Cardiac fibroblast (primary cell): ENCODE measurements around the gene FIS1.
"Not testable (repeated sequence)": the region's sequence is repeated elsewhere in the genome, so short reads cannot be mapped to it uniquely, and the experiment has no call there.

ENCODE experiments used
- DNase-seq, 2 donors: peaks; one replicate each; pipeline versions ENCODE4 v3.0.0 to v3.0.0-alpha.2; 2010; ENCODE audit warnings: low read depth in 2 of 2
- H3K4me3 ChIP-seq, 2 donors: replicated peaks in 1 of 2; 1 replicate in 1 of 2; 2 replicates in 1 of 2; pipeline ENCODE4 v1.5.1; 2011; ENCODE audit warnings: low read depth in 2 of 2, low read length in 2 of 2, mild to moderate bottlenecking in 2 of 2, moderate library complexity in 1 of 2
- TF ChIP-seq, protein P1 (sequence below): IDR thresholded peaks from one replicate; pipeline ENCODE4 v1.5.1; 2011; ENCODE audit warnings: low read depth, mild to moderate bottlenecking, low read length, inconsistent platforms

FIS1 gene

DNA sequence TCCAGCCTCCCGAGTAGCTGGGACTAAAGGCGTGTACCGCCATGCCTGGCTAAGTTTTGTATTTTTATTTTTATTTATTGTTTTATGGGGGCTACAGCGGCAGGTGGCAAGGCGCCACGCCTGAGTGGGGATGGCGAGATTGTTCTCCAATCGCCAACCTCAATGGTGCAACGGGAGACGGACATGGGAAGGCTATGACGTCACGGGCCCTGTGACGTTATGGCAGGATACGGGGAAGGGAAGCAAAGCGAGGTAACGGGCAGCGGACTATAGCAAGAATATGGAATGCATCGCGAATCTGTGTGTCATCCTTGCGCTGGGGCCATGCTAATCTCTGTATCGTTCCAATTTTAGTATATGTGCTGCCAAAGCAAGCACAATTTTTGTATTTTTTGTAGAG is 24.8 kb upstream of the FIS1 start:
- H3K4me3 ChIP-seq = no peak overlapping the region
- DNase-seq = no peak
- TF ChIP-seq, protein P1, sequence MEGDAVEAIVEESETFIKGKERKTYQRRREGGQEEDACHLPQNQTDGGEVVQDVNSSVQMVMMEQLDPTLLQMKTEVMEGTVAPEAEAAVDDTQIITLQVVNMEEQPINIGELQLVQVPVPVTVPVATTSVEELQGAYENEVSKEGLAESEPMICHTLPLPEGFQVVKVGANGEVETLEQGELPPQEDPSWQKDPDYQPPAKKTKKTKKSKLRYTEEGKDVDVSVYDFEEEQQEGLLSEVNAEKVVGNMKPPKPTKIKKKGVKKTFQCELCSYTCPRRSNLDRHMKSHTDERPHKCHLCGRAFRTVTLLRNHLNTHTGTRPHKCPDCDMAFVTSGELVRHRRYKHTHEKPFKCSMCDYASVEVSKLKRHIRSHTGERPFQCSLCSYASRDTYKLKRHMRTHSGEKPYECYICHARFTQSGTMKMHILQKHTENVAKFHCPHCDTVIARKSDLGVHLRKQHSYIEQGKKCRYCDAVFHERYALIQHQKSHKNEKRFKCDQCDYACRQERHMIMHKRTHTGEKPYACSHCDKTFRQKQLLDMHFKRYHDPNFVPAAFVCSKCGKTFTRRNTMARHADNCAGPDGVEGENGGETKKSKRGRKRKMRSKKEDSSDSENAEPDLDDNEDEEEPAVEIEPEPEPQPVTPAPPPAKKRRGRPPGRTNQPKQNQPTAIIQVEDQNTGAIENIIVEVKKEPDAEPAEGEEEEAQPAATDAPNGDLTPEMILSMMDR = no peak

DNA sequence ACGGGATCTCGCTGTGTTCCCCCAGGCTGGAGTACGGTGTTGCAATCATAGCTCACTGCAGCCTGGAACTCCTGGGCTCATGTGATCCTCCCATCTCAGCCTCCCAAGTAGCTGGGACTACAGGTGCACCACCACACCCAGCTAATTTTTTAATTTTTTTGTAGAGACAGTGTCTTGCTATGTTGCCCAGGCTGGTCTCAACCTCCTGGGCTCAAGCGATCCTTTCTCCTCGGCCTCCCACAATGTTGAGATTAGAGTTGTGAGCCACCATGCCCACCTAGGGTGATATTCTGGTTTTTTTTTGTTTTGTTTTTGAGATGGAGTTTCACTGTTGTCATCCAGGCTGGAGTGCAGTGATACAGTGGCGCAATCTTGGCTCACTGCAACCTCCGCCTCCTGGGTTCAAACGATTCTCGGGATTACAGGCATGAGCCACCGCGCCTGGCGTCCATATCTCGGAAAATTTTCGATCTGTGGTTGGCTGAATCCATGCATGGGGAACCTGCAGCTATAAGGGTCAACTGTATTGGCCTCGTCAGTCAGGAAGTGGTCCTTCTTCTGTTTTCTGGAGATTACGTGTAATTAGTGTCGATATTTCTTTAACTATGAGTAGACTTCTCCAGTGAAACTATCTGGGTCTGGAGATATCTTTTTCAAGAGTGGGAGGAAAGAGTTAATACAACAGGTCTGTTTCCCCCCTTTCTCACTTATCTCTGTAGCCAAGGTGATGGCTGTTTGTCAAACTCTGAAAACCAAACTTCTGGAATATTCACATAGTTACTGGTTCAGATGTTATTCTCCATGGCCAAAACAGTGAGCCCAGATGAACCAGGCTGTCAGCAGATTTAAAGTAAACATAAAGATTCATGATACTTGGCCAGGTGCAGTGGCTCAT is 21.0 kb upstream of the FIS1 start:
- TF ChIP-seq, protein P1 = no peak
- no peak overlapping the region for H3K4me3 ChIP-seq
- DNase-seq = no peak

DNA sequence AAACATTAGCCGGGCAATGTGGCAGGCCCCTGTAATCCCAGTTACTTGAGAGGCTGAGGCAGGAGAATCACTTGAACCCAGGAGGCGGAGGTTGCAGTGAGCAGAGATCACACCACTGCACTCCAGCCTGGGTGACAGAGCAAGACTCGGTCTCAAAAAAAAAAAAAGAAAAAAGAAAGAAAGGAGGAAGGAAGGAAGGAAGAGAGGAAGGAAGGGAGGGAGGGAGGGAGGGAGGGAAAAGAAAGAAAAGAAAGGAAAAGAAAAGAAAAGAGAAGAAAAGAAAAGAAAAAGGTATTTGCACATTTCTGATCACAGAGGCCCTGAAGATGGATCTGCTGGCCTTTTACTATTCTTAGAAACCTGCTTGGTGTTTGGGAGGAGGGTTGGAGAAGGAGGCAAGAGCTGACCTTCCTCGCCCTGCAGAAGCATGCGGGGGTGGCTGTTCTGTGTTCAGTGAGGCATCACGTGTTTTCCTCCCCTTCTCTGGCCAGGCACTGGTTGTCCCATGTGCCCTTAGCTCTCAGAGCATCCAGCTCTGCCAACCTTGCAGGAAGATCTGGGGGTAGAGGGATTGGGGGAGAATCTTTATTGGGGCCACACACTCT is 19.3 kb upstream of the FIS1 start:
- not testable (repeated sequence) for H3K4me3 ChIP-seq
- DNase-seq = peak in 1 of 2 donors; percentile 53

DNA sequence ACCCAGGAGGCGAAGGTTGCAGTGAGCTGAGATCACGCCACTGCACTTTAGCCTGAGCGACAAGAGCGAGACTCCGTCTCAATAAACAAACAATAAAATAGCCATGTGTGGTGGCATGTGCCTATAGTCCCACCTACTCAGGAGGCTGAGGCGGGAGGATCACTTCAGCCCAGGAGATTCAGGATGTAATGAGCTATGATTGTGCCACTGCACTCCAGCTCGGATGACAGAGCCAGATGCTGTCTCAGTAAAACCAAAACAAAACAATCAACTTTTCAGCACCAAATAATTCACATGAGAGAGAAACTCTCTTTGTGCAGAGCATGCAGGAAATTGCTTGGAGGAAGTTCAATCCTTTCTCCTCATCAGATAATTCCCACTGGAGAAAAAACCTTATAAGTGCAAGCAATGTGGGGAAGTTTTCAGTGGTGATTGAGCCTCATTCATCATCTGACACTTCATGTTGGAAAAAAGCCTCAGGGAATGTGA is 13.4 kb upstream of the FIS1 start:
- TF ChIP-seq, protein P1 = no peak
- DNase-seq = no peak
- no peak overlapping the region for H3K4me3 ChIP-seq

DNA sequence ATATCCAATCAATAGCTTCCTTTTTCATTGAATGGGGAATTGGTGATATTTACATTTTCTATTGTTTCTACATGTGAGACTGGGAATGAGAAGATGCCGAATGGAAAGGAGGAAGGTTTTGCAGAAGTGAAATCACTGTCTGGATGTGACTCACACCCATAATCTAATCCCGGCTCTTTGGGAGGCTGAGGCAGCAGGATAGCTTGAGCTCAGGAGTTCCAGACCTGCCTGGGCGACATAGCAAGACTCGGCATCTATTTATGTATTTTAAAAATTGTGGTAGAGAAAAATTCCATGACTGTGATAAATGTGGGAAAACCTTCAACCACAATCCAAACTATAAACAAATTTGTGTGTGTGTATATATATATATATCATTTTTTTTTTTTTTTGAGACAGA is 10.9 kb upstream of the FIS1 start:
- TF ChIP-seq, protein P1 = no peak
- no peak for DNase-seq
- no peak overlapping the region for H3K4me3 ChIP-seq

DNA sequence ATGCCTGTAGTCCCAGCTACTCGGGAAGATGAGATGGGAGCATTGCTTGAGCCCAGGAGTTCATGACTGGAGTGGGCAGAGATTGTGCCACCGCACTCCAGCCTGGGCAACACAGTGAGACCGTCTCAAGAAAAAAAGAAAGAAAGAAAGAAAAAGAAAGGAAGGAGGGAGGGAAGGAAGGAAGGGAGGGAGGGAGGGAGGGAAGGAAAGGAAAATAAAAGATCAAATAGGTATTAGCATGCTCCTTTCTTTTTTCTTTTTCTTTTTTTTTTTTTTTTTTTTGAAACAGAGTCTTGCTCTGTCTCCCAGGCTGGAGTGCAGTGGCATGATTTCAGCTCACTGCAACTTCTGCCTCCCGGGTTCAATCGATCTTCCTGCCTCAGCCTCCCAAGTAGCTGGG is 8.3 kb upstream of the FIS1 start:
- not testable (repeated sequence) for DNase-seq

DNA sequence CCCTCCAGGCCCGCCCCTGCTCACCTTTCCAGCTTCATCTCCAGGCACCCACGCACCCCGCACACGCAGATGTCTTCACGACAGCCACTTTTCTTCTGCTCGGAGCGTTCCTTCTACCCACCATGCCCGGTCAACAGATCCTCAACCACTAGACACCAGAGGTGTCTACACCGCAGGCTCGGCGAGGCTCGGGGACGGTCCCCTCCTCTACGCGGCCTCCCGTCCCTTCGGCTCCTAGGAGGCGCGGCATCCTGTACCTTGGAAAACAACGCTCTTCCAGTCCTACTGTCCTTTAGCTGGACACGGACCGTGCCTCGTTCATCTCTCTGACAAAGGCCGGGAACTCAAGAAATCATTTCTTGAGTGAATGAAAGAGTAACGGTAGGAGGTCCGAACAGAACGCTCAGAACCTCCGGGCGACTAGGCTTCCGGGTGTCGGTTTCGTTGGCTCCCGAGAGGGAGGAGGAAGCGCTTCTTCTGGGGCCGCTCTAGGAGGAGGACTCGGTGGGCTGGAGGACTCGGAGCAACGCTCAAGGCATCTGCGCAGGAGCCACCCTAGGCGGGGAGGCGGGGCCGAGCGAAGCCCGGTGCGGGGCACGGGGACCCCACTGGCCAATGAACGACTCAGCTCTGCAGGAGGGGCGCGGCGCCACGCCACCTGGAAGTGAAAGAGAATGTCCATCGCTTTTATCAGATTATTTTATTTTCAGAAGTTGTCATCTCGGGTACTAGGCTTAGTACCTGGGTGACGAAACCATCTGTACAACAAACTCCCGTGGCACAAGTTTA is 7.2 kb upstream of the FIS1 start:
- TF ChIP-seq, protein P1 = peak; percentile 2
- peak; percentile 99 for DNase-seq
- peak overlapping the region; percentile 94 to 95 for H3K4me3 ChIP-seq

More for the DNA sequence above, 8.3 kb upstream of the FIS1 start:
- H3K4me3 ChIP-seq = not testable (repeated sequence)
